GM23338 (cell line): Measurements from ENCODE around the gene AP2M1.

Source experiments
- EZH2 ChIP-seq: fragments of 200-600 bp; sonication (generic); IDR thresholded peaks from one replicate; pipeline ENCODE4 v1.8.0; 2017; ENCODE audit warnings: antibody characterized with exemption, mild to moderate bottlenecking, low read depth; ENCODE audit not compliant: unreplicated experiment
- POLR2AphosphoS5 ChIP-seq: IDR thresholded peaks from 2 replicates; pipeline ENCODE4 v1.6.1; 2016; ENCODE audit warnings: antibody characterized with exemption, low read depth
- ZNF331 ChIP-seq: fragments of 250-450 bp; sonication (Bioruptor Pico); IDR thresholded peaks from 2 replicates; pipeline ENCODE4 v1.5.0; 2020; ENCODE audit warnings: low read depth, mild to moderate bottlenecking, moderate library complexity
- ZNF462 ChIP-seq: fragments of 250-450 bp; sonication (Bioruptor Pico); IDR thresholded peaks from 2 replicates; pipeline ENCODE4 v1.5.0; 2020; ENCODE audit warnings: mild to moderate bottlenecking, moderate library complexity
- TF ChIP-seq, protein P1 (sequence below), 2 experiments: fragments of 200-600 bp in 1 of 2; sonication (generic) in 1 of 2; conservative IDR thresholded peaks; 2 replicates each; pipeline versions ENCODE4 v1.5.1 to v1.6.1; 2016 to 2017; ENCODE audit warnings: antibody characterized with exemption in 2 of 2, low read depth in 2 of 2, mild to moderate bottlenecking in 2 of 2, moderate library complexity in 1 of 2
- TF ChIP-seq, protein P2 (sequence below): IDR thresholded peaks from one replicate; pipeline ENCODE4 v1.6.1; 2018; ENCODE audit warnings: antibody characterized with exemption; ENCODE audit not compliant: unreplicated experiment

DNA sequence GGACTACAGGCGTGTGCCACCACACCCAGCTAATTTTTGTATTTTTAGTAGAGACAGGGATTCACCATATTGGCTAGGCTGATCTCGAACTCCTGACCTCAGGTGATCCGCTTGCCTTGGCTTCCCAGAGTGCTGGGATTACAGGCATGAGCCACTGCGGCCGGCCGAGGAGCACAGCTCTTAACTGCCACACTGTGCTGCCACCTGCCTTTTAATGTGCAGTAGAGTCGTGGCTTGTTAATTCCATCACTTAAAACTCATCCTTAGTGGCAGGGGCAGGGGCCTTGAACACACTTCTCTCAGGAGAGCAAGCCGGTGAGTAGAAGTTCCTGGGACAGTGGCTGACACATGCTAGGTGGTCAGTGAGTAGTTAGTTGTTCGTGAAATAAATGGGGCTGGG, 23.9 kb downstream of the AP2M1 start:
- TF ChIP-seq POLR2AphosphoS5 = no peak
- TF ChIP-seq, protein P1, sequence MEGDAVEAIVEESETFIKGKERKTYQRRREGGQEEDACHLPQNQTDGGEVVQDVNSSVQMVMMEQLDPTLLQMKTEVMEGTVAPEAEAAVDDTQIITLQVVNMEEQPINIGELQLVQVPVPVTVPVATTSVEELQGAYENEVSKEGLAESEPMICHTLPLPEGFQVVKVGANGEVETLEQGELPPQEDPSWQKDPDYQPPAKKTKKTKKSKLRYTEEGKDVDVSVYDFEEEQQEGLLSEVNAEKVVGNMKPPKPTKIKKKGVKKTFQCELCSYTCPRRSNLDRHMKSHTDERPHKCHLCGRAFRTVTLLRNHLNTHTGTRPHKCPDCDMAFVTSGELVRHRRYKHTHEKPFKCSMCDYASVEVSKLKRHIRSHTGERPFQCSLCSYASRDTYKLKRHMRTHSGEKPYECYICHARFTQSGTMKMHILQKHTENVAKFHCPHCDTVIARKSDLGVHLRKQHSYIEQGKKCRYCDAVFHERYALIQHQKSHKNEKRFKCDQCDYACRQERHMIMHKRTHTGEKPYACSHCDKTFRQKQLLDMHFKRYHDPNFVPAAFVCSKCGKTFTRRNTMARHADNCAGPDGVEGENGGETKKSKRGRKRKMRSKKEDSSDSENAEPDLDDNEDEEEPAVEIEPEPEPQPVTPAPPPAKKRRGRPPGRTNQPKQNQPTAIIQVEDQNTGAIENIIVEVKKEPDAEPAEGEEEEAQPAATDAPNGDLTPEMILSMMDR (conservative IDR thresholded peaks at IDR 0.05; ENCODE audit: low read depth in 2 of 2) = peak in 1 of 2 experiments; percentile 49; a peak in 2 of 4 replicates
- no peak for TF ChIP-seq ZNF462 (CRISPR knock-in tag)
- TF ChIP-seq, protein P2, sequence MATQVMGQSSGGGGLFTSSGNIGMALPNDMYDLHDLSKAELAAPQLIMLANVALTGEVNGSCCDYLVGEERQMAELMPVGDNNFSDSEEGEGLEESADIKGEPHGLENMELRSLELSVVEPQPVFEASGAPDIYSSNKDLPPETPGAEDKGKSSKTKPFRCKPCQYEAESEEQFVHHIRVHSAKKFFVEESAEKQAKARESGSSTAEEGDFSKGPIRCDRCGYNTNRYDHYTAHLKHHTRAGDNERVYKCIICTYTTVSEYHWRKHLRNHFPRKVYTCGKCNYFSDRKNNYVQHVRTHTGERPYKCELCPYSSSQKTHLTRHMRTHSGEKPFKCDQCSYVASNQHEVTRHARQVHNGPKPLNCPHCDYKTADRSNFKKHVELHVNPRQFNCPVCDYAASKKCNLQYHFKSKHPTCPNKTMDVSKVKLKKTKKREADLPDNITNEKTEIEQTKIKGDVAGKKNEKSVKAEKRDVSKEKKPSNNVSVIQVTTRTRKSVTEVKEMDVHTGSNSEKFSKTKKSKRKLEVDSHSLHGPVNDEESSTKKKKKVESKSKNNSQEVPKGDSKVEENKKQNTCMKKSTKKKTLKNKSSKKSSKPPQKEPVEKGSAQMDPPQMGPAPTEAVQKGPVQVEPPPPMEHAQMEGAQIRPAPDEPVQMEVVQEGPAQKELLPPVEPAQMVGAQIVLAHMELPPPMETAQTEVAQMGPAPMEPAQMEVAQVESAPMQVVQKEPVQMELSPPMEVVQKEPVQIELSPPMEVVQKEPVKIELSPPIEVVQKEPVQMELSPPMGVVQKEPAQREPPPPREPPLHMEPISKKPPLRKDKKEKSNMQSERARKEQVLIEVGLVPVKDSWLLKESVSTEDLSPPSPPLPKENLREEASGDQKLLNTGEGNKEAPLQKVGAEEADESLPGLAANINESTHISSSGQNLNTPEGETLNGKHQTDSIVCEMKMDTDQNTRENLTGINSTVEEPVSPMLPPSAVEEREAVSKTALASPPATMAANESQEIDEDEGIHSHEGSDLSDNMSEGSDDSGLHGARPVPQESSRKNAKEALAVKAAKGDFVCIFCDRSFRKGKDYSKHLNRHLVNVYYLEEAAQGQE = no peak
- TF ChIP-seq EZH2 = no peak
- TF ChIP-seq ZNF331 = no peak
